Testis (tissue), 2 donors: Measurements from ENCODE around the gene PAPPA.

ENCODE experiments used
- POLR2A ChIP-seq: fragments of 450-650 bp; IDR thresholded peaks from one replicate; pipeline ENCODE4 v1.6.1; 2017; ENCODE audit warnings: antibody characterized with exemption, mild to moderate bottlenecking, moderate library complexity
- TF ChIP-seq, protein P1 (sequence below), 3 experiments: fragments of 450-650 bp in 2 of 3; fragments of 200-600 bp in 1 of 3; sonication (generic) in 1 of 3; IDR thresholded peaks; one replicate each; pipeline ENCODE4 v1.5.1; 2016 to 2019; ENCODE audit warnings: antibody characterized with exemption in 3 of 3, mild to moderate bottlenecking in 2 of 3, moderate library complexity in 1 of 3

DNA sequence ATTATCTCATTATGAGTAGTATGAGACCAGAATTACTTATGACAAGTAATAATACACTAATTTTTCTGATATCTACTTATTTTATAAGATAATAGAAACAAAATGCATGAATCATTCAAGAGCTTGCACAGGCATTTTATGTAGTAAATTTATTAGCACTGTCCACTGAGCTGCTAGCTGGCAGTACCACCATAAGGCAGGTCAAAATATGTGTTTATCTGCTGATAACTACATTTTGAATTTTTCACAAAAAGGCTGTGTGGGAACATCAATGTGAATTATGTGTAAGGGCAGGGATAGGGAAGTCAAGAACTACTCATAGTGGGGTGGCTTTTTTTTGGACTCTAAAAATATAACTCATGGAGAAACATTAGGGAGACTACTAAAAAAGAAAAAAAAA is 249.6 kb downstream of the PAPPA start:
- TF ChIP-seq, protein P1, sequence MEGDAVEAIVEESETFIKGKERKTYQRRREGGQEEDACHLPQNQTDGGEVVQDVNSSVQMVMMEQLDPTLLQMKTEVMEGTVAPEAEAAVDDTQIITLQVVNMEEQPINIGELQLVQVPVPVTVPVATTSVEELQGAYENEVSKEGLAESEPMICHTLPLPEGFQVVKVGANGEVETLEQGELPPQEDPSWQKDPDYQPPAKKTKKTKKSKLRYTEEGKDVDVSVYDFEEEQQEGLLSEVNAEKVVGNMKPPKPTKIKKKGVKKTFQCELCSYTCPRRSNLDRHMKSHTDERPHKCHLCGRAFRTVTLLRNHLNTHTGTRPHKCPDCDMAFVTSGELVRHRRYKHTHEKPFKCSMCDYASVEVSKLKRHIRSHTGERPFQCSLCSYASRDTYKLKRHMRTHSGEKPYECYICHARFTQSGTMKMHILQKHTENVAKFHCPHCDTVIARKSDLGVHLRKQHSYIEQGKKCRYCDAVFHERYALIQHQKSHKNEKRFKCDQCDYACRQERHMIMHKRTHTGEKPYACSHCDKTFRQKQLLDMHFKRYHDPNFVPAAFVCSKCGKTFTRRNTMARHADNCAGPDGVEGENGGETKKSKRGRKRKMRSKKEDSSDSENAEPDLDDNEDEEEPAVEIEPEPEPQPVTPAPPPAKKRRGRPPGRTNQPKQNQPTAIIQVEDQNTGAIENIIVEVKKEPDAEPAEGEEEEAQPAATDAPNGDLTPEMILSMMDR (IDR thresholded peaks at IDR 0.05): no peak
- TF ChIP-seq POLR2A: no peak
